ENCODE results near the gene POFUT2. TPM values are rescaled to one million over a fixed set of nuclear protein-coding genes. Genes with fewer than 3 reads are reported as not detected.
A peak's percentile ranks its signal among the peaks of the same experiment; 100 is the strongest.

The POFUT2 gene
- total RNA-seq, 4 donors from 2014 or later: 17.5 to 48.9 (median 19.8) TPM

DNA sequence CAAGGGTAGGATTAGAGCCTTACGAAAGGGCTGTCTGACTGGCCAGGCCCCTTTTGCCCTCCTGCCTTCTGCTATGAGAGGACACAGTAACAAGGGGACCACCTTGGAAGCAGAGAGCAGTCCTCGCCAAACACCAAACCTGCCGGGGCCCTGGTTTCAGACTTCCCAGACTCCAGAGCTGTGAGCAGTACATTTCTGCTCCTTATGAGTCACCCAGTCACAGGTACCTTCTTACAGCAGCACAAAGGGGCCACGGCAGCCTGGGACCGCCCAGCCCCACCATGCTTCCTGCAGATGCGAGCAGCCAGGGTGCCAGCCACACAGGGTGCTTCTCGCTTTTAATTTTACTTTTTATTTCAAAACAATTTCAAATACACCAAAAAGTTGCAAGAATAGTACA, 17.2 kb upstream of the POFUT2 start:
- DNase-seq (ENCODE audit: low spot score): no peak
- TF ChIP-seq CTCF (IDR thresholded peaks at IDR 0.05): no peak
- no peak for ATAC-seq (ENCODE audit: low FRiP score)

DNA sequence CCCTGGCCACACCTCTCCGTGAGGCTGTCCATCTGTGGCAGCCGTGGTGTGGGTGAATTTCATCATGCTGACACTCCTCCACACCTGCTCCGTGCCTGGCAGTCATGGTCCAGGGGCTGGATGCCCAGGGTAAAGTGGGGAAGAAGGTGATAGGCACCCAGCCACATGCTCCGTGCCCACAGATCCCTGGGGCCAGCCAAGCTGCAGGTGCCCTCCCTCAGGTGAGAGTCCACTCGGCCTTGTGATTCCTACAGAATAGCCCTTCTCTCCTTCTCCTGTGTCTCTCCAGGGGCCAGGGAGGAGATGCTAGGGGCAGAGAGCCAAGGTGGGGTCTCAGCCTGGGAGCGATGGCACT, 16.8 kb upstream of the POFUT2 start:
- DNase-seq (ENCODE audit: low spot score): no peak

GRCh38 chr21:45303751-45304475, 16.2 kb upstream of the POFUT2 start:
- DNase-seq (ENCODE audit: low spot score) (no peak), ATAC-seq (ENCODE audit: low FRiP score) (no peak)
- TF ChIP-seq CTCF (IDR thresholded peaks at IDR 0.05): no peak

More for the DNA sequence above, 16.8 kb upstream of the POFUT2 start:
- no peak for TF ChIP-seq CTCF (IDR thresholded peaks at IDR 0.05)
- ATAC-seq (ENCODE audit: low FRiP score): no peak

GRCh38 chr21:45303091-45303615, 15.5 kb upstream of the POFUT2 start:
- no peak for TF ChIP-seq CTCF (IDR thresholded peaks at IDR 0.05)
- ATAC-seq (ENCODE audit: low FRiP score): no peak
- no peak for DNase-seq (ENCODE audit: low spot score)

- peak; percentile 29 for ATAC-seq (ENCODE audit: low FRiP score)
- no peak for DNase-seq (ENCODE audit: low spot score)
- no peak for TF ChIP-seq CTCF (IDR thresholded peaks at IDR 0.05)
These were observed 14.7 kb upstream of the POFUT2 start for GRCh38 chr21:45302082-45303061.

DNA sequence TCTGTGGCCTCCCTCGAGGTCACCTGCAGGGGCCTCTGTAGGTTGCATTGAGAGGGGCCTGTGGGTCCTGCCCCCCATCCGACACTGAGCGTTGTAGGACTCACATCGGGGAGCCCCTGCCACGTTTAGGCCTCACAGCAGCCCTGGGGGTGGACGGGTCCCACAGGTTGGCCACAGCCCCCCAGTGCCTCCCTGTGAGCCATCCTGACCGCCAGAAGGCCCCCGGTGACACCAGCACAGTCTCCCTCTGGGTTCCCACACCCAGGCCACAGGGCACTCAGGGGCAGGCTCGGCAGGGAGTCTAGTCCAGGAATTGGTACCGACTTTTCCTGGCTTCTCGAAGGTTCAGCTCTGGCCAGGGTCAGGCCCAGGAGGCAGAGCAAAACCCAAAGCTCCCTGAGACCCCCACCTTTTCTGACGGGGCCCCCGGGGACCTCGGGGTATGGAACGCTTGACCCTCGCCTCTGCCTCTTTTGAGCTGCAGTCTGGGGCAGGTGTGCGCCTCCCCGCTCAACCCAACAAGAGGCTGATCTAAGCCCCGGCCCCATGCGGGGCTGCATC, 13.9 kb upstream of the POFUT2 start:
- ATAC-seq (ENCODE audit: low FRiP score): no peak

More for the DNA sequence above, 13.9 kb upstream of the POFUT2 start:
- DNase-seq (ENCODE audit: low spot score): no peak
- TF ChIP-seq CTCF (IDR thresholded peaks at IDR 0.05): no peak
